HEK293 (cell line): Measurements from ENCODE around the gene ADAMTS9.

Experiments
- AEBP2 ChIP-seq: fragments of 450-650 bp; formaldehyde crosslinking; IDR thresholded peaks from 2 replicates; pipeline ENCODE4 v1.5.1; 2016; ENCODE audit warnings: missing biosample characterization, missing genetic modification characterization, borderline replicate concordance
- SP2 ChIP-seq: fragments of 450-650 bp; formaldehyde crosslinking; IDR thresholded peaks from 2 replicates; pipeline ENCODE4 v1.5.1; 2016; ENCODE audit warnings: missing biosample characterization, missing genetic modification characterization
- ZNF169 ChIP-seq: fragments of 450-650 bp; formaldehyde crosslinking; IDR thresholded peaks from 2 replicates; pipeline ENCODE4 v1.5.1; 2016; ENCODE audit warnings: missing biosample characterization, missing genetic modification characterization
- ZNF416 ChIP-seq: fragments of 450-650 bp; formaldehyde crosslinking; IDR thresholded peaks from 2 replicates; pipeline ENCODE4 v1.5.1; 2016; ENCODE audit warnings: missing biosample characterization, missing genetic modification characterization
- TF ChIP-seq, protein P1 (sequence below): fragments of 450-650 bp; formaldehyde crosslinking; IDR thresholded peaks from 2 replicates; pipeline ENCODE4 v1.5.1; 2016; ENCODE audit warnings: missing biosample characterization, missing genetic modification characterization
- TF ChIP-seq, protein P2 (sequence below): fragments of 450-650 bp; formaldehyde crosslinking; IDR thresholded peaks from 2 replicates; pipeline ENCODE4 v1.5.1; 2016; ENCODE audit warnings: missing biosample characterization, missing genetic modification characterization

GRCh38 chr3:64664397-64664796, 23.4 kb downstream of the ADAMTS9 start:
- TF ChIP-seq ZNF169 (tag by site-specific recombination) (no peak), ZNF416 (tag by site-specific recombination) (no peak), AEBP2 (tag by site-specific recombination) (no peak), SP2 (no peak)
- TF ChIP-seq, protein P1, sequence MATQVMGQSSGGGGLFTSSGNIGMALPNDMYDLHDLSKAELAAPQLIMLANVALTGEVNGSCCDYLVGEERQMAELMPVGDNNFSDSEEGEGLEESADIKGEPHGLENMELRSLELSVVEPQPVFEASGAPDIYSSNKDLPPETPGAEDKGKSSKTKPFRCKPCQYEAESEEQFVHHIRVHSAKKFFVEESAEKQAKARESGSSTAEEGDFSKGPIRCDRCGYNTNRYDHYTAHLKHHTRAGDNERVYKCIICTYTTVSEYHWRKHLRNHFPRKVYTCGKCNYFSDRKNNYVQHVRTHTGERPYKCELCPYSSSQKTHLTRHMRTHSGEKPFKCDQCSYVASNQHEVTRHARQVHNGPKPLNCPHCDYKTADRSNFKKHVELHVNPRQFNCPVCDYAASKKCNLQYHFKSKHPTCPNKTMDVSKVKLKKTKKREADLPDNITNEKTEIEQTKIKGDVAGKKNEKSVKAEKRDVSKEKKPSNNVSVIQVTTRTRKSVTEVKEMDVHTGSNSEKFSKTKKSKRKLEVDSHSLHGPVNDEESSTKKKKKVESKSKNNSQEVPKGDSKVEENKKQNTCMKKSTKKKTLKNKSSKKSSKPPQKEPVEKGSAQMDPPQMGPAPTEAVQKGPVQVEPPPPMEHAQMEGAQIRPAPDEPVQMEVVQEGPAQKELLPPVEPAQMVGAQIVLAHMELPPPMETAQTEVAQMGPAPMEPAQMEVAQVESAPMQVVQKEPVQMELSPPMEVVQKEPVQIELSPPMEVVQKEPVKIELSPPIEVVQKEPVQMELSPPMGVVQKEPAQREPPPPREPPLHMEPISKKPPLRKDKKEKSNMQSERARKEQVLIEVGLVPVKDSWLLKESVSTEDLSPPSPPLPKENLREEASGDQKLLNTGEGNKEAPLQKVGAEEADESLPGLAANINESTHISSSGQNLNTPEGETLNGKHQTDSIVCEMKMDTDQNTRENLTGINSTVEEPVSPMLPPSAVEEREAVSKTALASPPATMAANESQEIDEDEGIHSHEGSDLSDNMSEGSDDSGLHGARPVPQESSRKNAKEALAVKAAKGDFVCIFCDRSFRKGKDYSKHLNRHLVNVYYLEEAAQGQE (tag by site-specific recombination): no peak
- TF ChIP-seq, protein P2, sequence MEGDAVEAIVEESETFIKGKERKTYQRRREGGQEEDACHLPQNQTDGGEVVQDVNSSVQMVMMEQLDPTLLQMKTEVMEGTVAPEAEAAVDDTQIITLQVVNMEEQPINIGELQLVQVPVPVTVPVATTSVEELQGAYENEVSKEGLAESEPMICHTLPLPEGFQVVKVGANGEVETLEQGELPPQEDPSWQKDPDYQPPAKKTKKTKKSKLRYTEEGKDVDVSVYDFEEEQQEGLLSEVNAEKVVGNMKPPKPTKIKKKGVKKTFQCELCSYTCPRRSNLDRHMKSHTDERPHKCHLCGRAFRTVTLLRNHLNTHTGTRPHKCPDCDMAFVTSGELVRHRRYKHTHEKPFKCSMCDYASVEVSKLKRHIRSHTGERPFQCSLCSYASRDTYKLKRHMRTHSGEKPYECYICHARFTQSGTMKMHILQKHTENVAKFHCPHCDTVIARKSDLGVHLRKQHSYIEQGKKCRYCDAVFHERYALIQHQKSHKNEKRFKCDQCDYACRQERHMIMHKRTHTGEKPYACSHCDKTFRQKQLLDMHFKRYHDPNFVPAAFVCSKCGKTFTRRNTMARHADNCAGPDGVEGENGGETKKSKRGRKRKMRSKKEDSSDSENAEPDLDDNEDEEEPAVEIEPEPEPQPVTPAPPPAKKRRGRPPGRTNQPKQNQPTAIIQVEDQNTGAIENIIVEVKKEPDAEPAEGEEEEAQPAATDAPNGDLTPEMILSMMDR (tag by site-specific recombination): no peak
